Transverse colon (tissue), 4 donors: ENCODE measurements around the gene GATA3. TPM values are rescaled to one million over a fixed set of nuclear protein-coding genes. Genes with fewer than 3 reads are reported as not detected.

Source experiments
- DNase-seq: peaks from one replicate; pipeline ENCODE4 v3.0.0-alpha.2; 2019
- H3K27ac ChIP-seq, 4 donors: fragments of 200-600 bp; sonication (generic); 2 replicates each; pipeline ENCODE4 v1.5.1; 2016 to 2018; ENCODE audit warnings: inconsistent platforms in 4 of 4
- H3K27me3 ChIP-seq: fragments of 200-600 bp; sonication (generic); 2 replicates; pipeline ENCODE4 v1.5.1; 2017; ENCODE audit warnings: inconsistent platforms
- H3K36me3 ChIP-seq, 4 donors: fragments of 200-600 bp; sonication (generic); 2 replicates each; pipeline ENCODE4 v1.5.1; 2017 to 2019; ENCODE audit warnings: inconsistent platforms in 4 of 4
- H3K4me1 ChIP-seq, 4 donors: fragments of 200-600 bp; sonication (generic); 2 replicates each; pipeline ENCODE4 v1.5.1; 2017 to 2020; ENCODE audit warnings: inconsistent platforms in 4 of 4
- H3K4me3 ChIP-seq, 4 donors: fragments of 200-600 bp; sonication (generic); 1 replicate in 1 of 4; 2 replicates in 3 of 4; pipeline versions ENCODE4 v1.5.1 to v1.6.1; 2017 to 2019; ENCODE audit warnings: inconsistent platforms in 4 of 4
- H3K9me3 ChIP-seq, 2 donors: fragments of 200-600 bp; sonication (generic); 2 replicates each; pipeline ENCODE4 v1.5.1; 2017 to 2019; ENCODE audit warnings: inconsistent platforms in 2 of 2
- EP300 ChIP-seq: sonication (generic); formaldehyde crosslinking; IDR thresholded peaks from one replicate; pipeline ENCODE4 v1.6.1; 2017; ENCODE audit warnings: antibody characterized with exemption, low read depth
- POLR2A ChIP-seq: fragments of 450-650 bp; IDR thresholded peaks from one replicate; pipeline ENCODE4 v1.6.1; 2016; ENCODE audit warnings: antibody characterized with exemption, mild to moderate bottlenecking, moderate library complexity
- POLR2AphosphoS5 ChIP-seq, 3 donors: sonication (generic); formaldehyde crosslinking; IDR thresholded peaks; one replicate each; pipeline ENCODE4 v1.6.1; 2016; ENCODE audit warnings: antibody characterized with exemption in 3 of 3
- WGBS, 2 donors: methylation state at CpG; one replicate each; pipeline ENCODE4 v1.1.5; 2018; ENCODE audit warnings: low coverage in 1 of 2; 5-methylcytosine and 5-hydroxymethylcytosine counted together
- in situ Hi-C, 4 donors: fragments of 200-750 bp; cut with MboI; loops; one replicate each; pipeline versions ENCODE4 v1.15.0 to v1.15.1; 2017; ENCODE audit warnings: low sequenced_read_pairs in 3 of 4, low pct_ligation_motif_present in 1 of 4, low pct_unique_long_range_greater_than_20kb in 1 of 4
- intact Hi-C: fragments of 100-400 bp; cut with DNase I; formaldehyde crosslinking; loops from one replicate; pipeline ENCODE4 v1.15.1; 2023; ENCODE audit warnings: low total_unique reads
- total RNA-seq, 4 donors: library from RNA; depleted of rRNA; stranded (reverse); fragments of >200 nt; gene quantifications; one replicate each; pipeline ENCODE4 v1.1.0, GENCODE V29; 2016
- TF ChIP-seq, protein P1 (sequence below), 5 experiments: fragments of 200-600 bp in 3 of 5; fragments of 450-650 bp in 2 of 5; sonication (generic) in 3 of 5; IDR thresholded peaks; 1 replicate in 2 of 5; 2 replicates in 3 of 5; pipeline ENCODE4 v1.5.1; 2016 to 2017; ENCODE audit warnings: antibody characterized with exemption in 5 of 5, inconsistent platforms in 3 of 5, mild to moderate bottlenecking in 2 of 5, moderate library complexity in 1 of 5

Gene GATA3
- total RNA-seq, 4 donors from 2014 or later: 0.48 TPM; not detected in 3

DNA sequence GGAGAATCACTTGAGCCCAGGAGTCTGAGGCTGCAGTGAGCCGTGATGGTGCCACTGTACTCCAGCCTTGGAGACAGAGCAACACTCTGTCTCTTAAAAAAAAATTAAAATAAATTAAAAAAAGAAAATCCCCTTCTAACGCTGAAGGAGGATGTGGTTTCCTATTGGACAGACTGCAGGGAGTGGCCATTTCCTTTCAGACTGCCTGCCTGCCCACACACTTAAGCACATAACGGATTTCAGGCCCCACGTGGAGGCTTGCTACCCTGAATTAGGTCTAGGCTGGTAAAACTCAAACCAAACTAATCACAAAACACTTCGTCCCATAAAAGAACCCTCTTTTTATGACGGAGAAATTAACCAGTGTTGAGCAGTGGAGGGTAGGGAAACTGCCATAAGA is 34.0 kb downstream of the GATA3 start:
- no peak for DNase-seq
- intact Hi-C loops (no loop called here), in situ Hi-C loops (no loop called here)
- H3K27me3 ChIP-seq: no peaks in the 10 kb centered on the region
- H3K27ac ChIP-seq: no peak overlapping the region
- WGBS, 2 donors: 47 to 49% methylated on average over 5 to 6 of the region's 6 CpGs
- H3K36me3 ChIP-seq: no peaks in the 10 kb centered on the region
- TF ChIP-seq POLR2AphosphoS5 (IDR thresholded peaks at IDR 0.05) (no peak), POLR2A (no peak), EP300 (no peak)
- TF ChIP-seq, protein P1, sequence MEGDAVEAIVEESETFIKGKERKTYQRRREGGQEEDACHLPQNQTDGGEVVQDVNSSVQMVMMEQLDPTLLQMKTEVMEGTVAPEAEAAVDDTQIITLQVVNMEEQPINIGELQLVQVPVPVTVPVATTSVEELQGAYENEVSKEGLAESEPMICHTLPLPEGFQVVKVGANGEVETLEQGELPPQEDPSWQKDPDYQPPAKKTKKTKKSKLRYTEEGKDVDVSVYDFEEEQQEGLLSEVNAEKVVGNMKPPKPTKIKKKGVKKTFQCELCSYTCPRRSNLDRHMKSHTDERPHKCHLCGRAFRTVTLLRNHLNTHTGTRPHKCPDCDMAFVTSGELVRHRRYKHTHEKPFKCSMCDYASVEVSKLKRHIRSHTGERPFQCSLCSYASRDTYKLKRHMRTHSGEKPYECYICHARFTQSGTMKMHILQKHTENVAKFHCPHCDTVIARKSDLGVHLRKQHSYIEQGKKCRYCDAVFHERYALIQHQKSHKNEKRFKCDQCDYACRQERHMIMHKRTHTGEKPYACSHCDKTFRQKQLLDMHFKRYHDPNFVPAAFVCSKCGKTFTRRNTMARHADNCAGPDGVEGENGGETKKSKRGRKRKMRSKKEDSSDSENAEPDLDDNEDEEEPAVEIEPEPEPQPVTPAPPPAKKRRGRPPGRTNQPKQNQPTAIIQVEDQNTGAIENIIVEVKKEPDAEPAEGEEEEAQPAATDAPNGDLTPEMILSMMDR (IDR thresholded peaks at IDR 0.05): no peak
- H3K9me3 ChIP-seq: no peaks in the 10 kb centered on the region
- H3K4me1 ChIP-seq: no peaks in the 10 kb centered on the region
- H3K4me3 ChIP-seq: no peak overlapping the region

DNA sequence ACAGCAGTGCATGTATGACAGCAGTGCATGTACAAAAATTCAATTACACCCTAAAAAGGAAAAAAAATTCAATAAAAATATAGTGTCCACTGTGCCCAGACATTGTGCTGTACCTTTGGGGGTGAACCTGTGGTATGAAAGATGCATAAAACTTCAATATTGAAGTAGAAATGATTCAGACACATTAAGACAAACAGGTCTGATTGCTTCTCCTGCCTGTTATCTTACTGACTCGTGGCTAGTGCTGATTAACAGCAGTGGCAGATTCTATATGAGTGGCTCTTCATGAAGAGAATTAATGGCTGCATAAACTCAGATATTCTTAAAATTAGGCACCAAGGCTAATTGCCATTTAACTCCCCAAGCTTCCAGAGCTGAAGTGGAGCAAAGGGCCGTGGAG is 37.9 kb downstream of the GATA3 start:
- no peak for DNase-seq
- no peaks in the 10 kb centered on the region for H3K9me3 ChIP-seq
- intact Hi-C loops (no loop called here), in situ Hi-C loops (no loop called here)
- TF ChIP-seq, protein P1 (IDR thresholded peaks at IDR 0.05): no peak
- TF ChIP-seq POLR2AphosphoS5 (IDR thresholded peaks at IDR 0.05) (no peak), EP300 (no peak), POLR2A (no peak)
- no peak overlapping the region for H3K27ac ChIP-seq
- no peaks in the 10 kb centered on the region for H3K36me3 ChIP-seq
- WGBS, 2 donors: 29 to 66% methylated on average over 1 to 2 of the region's 2 CpGs
- no peaks in the 10 kb centered on the region for H3K4me1 ChIP-seq
- no peak overlapping the region for H3K4me3 ChIP-seq
- no peaks in the 10 kb centered on the region for H3K27me3 ChIP-seq

DNA sequence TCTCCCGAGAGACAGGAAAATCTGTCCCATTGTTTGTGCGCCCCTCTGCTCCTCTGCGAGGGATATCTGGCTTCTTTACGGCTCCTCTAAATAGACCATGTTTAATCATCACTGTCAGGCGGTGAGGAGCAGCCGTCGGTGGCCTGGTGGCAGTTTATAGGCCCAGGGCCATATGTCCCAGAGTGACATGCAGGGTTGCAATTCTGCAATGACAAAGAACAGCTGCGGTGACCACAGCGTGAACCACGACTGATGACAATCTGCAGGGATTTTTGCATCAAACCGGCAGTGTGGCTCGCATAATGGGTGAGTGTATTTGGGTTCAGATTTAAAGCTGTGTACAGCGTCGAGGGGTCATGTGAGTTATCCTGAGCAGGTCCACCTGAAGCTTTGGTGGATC is 41.5 kb downstream of the GATA3 start:
- Histone ChIP-seq H3K27me3 (no peaks in the 10 kb centered on the region), H3K27ac (no peak overlapping the region), H3K4me1 (no peaks in the 10 kb centered on the region), H3K9me3 (no peaks in the 10 kb centered on the region), H3K4me3 (no peak overlapping the region), H3K36me3 (no peaks in the 10 kb centered on the region)
- 71% methylated on average over 14 of the region's 14 CpGs; no CpG with 5 or more reads in 1 of the 2 donors for WGBS, 2 donors
- TF ChIP-seq POLR2AphosphoS5 (IDR thresholded peaks at IDR 0.05) (no peak), EP300 (no peak), POLR2A (no peak)
- TF ChIP-seq, protein P1 (IDR thresholded peaks at IDR 0.05): no peak
- in situ Hi-C loops (no loop called here), intact Hi-C loops (no loop called here)
- no peak for DNase-seq

DNA sequence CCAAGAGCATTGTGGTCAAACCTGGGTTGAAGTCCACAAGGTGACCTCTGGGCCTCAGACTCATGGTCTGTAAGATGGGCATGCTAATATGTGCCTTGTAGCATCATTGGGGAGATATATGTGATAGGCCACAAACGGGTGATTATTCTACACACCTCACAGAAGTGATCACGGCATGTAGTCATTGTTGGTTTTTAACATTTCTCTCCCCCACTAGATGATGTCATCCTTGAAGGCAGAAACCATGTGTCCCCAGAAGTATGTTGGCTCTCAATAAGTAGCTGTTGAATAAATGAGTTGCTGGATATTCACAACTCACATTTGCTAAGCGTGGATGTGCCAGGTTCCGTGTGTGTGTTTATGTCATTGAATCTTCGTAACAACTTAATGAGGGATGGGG is 42.4 kb downstream of the GATA3 start:
- H3K9me3 ChIP-seq: no peaks in the 10 kb centered on the region
- TF ChIP-seq EP300 (no peak), POLR2AphosphoS5 (IDR thresholded peaks at IDR 0.05) (no peak), POLR2A (no peak)
- TF ChIP-seq, protein P1 (IDR thresholded peaks at IDR 0.05): no peak
- no peak overlapping the region for H3K27ac ChIP-seq
- no peak overlapping the region for H3K4me3 ChIP-seq
- H3K4me1 ChIP-seq: no peaks in the 10 kb centered on the region
- 88 to 89% methylated on average over 5 of the region's 5 CpGs for WGBS, 2 donors
- intact Hi-C loops: no loop called here
- H3K27me3 ChIP-seq: no peaks in the 10 kb centered on the region
- in situ Hi-C loops: no loop called here
- no peak for DNase-seq
- H3K36me3 ChIP-seq: no peaks in the 10 kb centered on the region
